Measurements from ENCODE around the gene NKX2-1.
"Not testable (repeated sequence)": the region's sequence is repeated elsewhere in the genome, so short reads cannot be mapped to it uniquely, and the experiment has no call there.

NKX2-1 gene

DNA sequence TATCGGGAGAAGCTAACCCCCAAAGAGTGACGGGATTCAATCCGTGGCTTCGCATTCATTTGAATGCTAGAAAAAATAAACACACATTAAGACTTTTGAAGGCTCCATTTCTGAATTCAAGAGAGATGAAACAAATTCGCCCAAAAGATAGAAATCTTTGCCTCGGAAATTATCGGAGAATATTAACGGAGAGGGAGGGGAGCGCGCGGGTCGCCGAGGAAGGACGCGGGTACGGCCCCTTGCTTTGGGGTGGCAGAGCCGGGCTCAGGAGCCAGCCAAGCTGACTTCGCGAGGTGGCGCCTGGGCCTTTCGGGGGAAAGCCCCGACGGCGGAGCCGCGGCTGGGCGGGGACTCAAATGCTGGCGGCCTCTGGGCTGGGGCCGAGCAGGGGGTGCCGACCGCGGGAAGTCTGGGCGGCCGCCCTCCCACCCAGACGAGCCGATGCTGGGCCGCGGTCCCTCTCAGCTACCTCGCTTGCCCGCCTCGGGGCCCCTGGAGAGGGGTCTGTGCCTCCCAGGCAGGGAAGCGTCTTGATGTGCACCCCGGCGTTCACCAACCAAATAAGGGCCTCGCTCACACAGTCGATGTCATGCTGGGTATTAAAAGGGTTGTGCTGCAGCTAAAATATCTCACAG is 14.7 kb downstream of the NKX2-1 start:
- DNase-seq (ENCODE audit: low read depth in 3 of 3): peak in 1 of 3 experiments; percentile 21

- DNase-seq (ENCODE audit: low read depth in 3 of 3): no peak
Measured at GRCh38 chr14:36504771-36505175, 15.3 kb downstream of the NKX2-1 start.

DNA sequence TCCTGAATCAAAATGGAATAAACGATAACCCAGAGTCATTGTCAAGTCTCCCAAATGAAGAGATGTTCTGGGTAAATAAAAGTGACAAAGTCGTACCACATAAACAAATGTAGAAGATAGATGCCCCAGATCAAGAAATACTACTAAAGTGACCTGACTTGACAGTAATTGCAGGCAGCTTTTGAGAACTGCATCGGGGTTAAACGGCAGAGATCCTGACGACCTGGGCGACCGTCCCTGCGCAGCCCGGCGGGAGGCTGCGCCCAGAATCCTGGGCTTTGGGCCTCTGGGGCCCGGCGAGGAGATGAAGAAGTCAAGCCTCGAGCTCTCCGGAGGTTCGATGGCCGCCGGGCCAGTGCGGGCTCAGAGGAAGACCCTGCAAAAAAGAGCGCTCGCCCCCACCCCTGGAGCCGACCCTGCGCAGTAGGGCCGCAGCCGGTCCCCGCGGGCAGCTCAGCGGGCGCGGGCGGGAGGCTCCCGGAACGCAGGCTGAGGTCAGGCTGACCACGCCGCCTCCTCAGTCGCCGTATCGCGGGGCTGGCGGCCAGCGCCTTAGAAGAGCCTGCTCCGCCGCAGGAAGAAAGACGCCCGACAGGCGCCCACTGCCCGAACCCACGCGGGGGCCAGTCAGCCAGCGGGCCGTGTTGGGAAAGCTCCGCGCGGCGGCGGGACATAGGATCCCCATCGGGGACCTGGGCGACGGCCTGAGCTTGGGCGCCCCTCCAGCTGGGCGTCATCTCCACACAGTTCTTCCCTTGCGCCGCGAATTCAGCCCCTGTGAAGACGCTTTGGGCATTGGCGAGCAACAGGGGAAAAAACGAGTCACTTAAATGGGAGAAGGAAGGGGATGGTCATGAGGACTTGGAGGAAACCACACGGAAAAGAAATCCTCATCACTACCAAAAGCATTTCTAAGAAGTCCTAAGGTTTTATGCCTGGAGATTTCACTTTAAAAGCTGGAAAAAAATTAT is 16.0 kb downstream of the NKX2-1 start:
- DNase-seq (ENCODE audit: low read depth in 3 of 3): no peak

DNA sequence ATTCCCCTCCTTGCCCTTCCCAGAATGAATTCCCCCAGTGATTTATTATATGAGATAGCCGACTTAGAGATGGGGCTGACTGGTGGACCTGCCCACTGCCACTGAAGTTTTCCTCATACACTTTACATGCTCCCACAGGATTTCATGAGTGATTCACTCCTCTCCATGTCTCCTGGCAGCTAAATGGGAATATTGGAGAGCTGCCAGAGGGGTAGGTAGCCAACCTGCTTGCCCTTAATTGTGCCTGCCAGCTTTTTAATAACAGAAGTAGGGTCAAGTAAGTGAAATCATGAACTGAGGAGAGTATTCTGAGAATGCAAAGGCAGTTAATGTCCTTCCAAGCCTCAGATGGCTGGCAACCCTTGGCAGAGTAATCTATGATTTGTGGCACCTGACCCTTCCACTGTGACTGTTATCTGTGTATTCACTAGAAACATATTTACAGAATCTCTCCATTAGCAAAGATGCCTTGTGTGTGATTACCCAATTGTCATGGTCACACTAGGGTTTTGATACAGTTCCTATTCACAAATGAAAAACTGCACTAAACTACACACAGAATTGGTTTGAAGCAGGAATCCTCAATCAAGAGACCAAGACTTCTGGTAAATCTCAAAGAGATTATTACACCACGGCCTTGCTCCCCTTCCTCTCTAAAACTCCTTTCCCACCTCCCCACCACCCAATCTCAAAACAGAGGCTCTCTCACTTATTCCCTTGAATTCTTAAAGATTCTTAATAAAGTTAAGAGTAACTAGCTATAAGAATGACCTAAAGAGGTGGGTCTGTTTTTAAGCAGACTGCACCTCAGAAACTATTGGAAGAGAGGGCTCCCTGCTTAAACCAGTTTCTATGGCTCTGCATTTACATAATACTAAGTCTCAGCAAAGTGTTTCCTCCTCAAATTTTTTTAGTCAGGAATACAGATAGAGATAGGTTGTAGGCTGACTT is 17.2 kb downstream of the NKX2-1 start:
- no peak for DNase-seq (ENCODE audit: low read depth in 3 of 3)

DNA sequence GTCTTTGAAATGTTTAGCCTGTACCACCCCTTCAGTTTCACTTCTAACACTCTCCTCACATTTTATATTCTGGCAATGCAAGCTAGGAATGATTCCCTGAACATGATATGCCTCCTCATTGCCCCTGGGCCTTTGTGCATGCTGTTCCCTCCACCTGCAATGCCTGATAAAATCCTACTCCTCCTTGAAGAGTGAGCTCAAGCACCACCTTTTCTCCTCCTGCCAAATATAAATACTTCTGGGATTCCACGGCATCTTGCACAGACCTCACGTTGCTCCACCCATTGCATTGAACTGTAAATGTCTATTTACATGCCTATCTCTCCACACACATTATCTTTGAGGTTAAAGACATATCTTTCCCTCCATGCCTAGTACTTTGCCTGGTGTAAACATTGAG is 21.1 kb downstream of the NKX2-1 start:
- DNase-seq (ENCODE audit: low read depth in 3 of 3): no peak

DNA sequence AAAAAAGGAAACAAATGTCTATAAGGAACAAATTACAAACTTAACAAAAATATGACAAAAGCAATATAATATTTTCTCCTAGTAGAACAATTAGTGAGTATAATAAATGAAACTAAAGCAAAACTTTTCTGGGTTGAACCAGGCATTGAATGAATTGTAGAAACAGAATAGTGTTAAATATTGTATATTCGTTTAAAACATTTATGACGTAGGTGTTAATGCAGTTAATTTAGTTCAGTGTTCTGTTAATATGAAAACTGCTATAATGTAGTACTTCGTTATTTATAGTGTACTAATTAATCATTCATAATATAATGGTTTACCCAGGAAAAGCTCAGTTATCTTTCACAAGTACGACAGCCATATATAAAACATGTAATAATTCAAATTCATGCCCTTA is 23.7 kb downstream of the NKX2-1 start:
- DNase-seq (ENCODE audit: low read depth in 3 of 3): no peak

DNA sequence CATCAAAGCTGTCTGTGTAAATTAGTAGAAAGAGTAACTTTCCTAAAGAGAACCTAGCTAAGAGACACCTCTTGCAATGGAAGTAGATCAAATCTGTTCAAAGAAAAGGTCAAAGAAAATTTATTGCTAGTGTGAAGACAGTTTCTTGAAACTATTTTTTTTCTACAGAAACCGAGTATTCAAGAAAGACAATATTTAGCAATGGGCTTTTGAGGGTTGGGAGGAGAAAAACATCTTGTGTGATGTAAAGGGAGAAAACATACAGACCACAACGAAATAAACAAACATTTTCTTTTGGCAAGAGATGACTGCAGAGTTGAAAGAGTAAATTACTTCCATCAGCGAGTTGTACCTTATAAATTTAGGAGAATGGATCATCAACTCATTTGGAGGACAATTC is 24.4 kb downstream of the NKX2-1 start:
- no peak for DNase-seq (ENCODE audit: low read depth in 3 of 3)

- no peak for DNase-seq (ENCODE audit: low read depth in 3 of 3)
Measured at GRCh38 chr14:36493761-36494160, 26.3 kb downstream of the NKX2-1 start.

- DNase-seq (ENCODE audit: low read depth in 3 of 3): no peak
Measured at GRCh38 chr14:36485773-36486172, 34.3 kb downstream of the NKX2-1 start.

GRCh38 chr14:36479344-36479743 is 40.7 kb downstream of the NKX2-1 start:
- no peak for DNase-seq (ENCODE audit: low read depth in 3 of 3)

DNA sequence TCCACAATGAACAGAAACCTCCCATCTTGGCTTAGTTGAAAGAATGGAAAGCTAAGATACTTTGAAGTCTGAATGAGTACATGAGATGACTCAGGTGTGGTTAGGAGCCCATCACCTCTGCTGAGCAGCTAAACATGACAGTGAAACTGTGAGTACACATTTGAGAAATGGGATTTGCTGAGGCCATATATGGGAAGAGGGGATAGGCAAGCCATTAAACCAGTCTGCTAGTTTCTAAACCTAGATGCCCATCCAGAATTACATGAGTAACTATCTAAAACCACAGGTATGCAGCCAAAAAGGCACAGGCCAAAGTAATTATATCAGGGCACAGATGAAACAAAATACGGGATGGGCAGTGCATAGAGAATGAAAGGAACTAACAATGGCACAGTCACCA is 41.2 kb downstream of the NKX2-1 start:
- no peak for DNase-seq (ENCODE audit: low read depth in 3 of 3)

DNA sequence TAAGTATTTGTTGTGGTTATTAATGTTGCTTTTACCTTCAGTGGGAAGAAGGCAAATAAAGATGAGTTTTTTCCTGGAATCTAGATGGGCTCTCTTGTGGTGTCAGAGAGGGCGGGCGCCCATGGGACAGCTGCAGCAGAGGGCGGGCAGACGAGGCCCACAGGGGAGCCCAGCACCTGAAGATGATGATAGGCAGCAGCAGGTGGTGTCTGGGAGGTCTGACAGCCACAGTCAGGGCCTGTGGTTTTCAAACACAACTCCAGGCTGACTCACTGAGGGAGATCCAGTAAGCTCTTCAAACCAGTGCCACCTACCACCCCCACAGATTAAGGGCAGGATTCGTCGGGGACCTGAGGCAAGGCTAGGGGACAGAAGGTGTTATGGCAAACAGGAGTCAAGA is 42.8 kb downstream of the NKX2-1 start:
- no peak for DNase-seq (ENCODE audit: low read depth in 3 of 3)

DNA sequence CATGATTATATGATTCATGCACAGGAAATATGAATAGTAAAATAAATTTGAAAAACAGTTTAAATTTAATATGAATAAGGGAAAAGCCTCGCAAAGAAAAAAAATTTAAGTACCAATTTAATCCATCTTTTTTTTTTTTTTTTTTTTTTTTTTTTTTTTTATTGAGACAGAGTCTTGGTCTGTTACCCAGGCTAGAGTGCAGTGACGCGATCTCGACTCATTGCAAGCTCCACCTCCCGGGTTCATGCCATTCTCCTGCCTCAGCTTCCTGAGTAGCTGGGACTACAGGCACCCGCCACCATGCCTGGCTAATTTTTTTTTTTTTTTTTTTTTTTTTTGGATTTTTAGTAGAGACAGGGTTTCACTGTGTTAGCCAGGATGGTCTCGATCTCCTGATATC is 44.0 kb downstream of the NKX2-1 start:
- DNase-seq (ENCODE audit: low read depth in 3 of 3): not testable (repeated sequence)

GRCh38 chr14:36474593-36474992 is 45.4 kb downstream of the NKX2-1 start:
- no peak for DNase-seq (ENCODE audit: low read depth in 3 of 3)

GRCh38 chr14:36471431-36471830 is 48.6 kb downstream of the NKX2-1 start:
- no peak for DNase-seq (ENCODE audit: low read depth in 3 of 3)

GRCh38 chr14:36467332-36467731 is 52.7 kb downstream of the NKX2-1 start:
- no peak for DNase-seq (ENCODE audit: low read depth in 3 of 3)
